ENCODE measurements around the gene OTOG.

OTOG gene

DNA sequence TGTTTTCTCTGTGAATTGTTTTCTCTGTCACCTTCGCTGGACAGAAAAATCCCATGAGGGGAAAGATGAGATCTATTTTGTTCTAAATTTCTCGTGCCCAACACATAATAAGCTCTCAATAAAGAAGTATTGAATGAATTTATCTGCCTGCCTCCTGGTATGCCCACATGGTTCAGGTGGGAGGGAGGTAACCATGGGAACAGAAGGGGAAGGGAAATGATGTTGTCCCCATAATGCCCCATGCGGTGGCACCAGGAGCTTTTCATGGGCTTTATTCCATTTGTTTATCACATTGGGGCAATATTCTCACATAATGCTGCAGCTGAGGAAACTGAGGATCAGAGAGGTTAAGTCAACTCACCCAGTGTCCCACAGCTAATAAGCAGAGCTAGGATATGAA lies 11.6 kb upstream of the OTOG start:
- Histone ChIP-seq H3K4me3 (ENCODE audit: low read depth, low read length) (no peak overlapping the region), H3K9me3 (ENCODE audit: control insufficient read depth, insufficient read depth, low read depth, low read length) (no peaks in the 10 kb centered on the region), H3K4me1 (ENCODE audit: control insufficient read depth, insufficient read depth, low read length) (no peaks in the 10 kb centered on the region), H3K36me3 (ENCODE audit: control insufficient read depth in 2 of 2, insufficient read depth in 1 of 2, low read length in 2 of 2) (no peaks in the 10 kb centered on the region), H3K27ac (ENCODE audit: extremely low read depth, low read depth, low read length) (no peak overlapping the region)
- ChIA-PET POLR2A (no interaction called here), CTCF (no interaction called here)
- TF ChIP-seq ZNF394 (tag by site-specific recombination; IDR thresholded peaks at IDR 0.05; ENCODE audit: borderline replicate concordance) (no peak), ZNF596 (tag by site-specific recombination; IDR thresholded peaks at IDR 0.05) (no peak), REPIN1 (tag by site-specific recombination; IDR thresholded peaks at IDR 0.05; ENCODE audit: low read depth) (no peak), ZNF184 (tag by site-specific recombination; IDR thresholded peaks at IDR 0.05) (no peak), ZNF174 (tag by site-specific recombination; IDR thresholded peaks at IDR 0.05) (no peak), ZNF747 (tag by site-specific recombination; IDR thresholded peaks at IDR 0.05) (no peak), ZNF639 (tag by site-specific recombination; IDR thresholded peaks at IDR 0.05) (no peak), HOXC10 (CRISPR knock-in tag; IDR thresholded peaks at IDR 0.05) (no peak), GLI2 (tag by site-specific recombination; IDR thresholded peaks at IDR 0.05; ENCODE audit: borderline replicate concordance, low read depth) (no peak)

DNA sequence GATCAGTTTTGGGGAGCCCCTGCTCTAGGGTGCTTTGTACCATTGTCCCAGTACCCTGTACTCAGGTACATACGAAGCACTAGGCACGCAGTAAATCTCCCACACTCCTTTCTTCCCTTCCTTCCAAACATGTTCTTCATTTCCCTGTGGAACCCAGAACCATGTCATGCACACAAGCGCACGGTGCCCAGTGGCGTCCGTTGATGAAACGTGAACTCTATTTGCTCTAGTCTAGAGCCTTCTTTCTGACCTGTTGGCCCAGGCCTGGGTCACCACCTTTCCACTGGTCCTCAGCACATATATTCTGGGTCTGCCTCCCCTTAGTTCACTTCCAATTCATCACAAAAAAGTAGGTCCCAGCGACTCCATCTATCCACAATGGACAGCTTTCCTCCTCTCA lies 9.8 kb upstream of the OTOG start:
- Histone ChIP-seq H3K9me3 (ENCODE audit: control insufficient read depth, insufficient read depth, low read depth, low read length) (no peaks in the 10 kb centered on the region), H3K36me3 (ENCODE audit: control insufficient read depth in 2 of 2, insufficient read depth in 1 of 2, low read length in 2 of 2) (no peaks in the 10 kb centered on the region), H3K27ac (ENCODE audit: extremely low read depth, low read depth, low read length) (no peak overlapping the region), H3K4me1 (ENCODE audit: control insufficient read depth, insufficient read depth, low read length) (no peaks in the 10 kb centered on the region), H3K4me3 (ENCODE audit: low read depth, low read length) (no peak overlapping the region)
- ChIA-PET POLR2A (interaction anchor here (1.1 kb wide), 1 partner anchor 10 kb away, joined by 3 read pairs; the partner anchor contains the start of gene OTOG), CTCF (interaction anchor here (3.1 kb wide), 1 partner anchor 9 kb away, joined by 17 read pairs; no protein-coding TSS in a partner anchor)
- TF ChIP-seq ZNF660 (tag by site-specific recombination; IDR thresholded peaks at IDR 0.05), result no peak
- no peak for TF ChIP-seq ZNF580 (tag by site-specific recombination; IDR thresholded peaks at IDR 0.05)
- TF ChIP-seq ZNF529 (tag by site-specific recombination; IDR thresholded peaks at IDR 0.05; ENCODE audit: insufficient replicate concordance), result no peak
- TF ChIP-seq ZNF302 (tag by site-specific recombination; IDR thresholded peaks at IDR 0.05; ENCODE audit: low read depth), result no peak
- TF ChIP-seq ZFP41 (tag by site-specific recombination; IDR thresholded peaks at IDR 0.05; ENCODE audit: borderline replicate concordance), result no peak
- TF ChIP-seq ZNF114 (tag by site-specific recombination; IDR thresholded peaks at IDR 0.05), result no peak
- TF ChIP-seq ZNF37A (tag by site-specific recombination; IDR thresholded peaks at IDR 0.05), result no peak
- no peak for TF ChIP-seq KLF8 (tag by site-specific recombination; IDR thresholded peaks at IDR 0.05)
- TF ChIP-seq MZF1 (tag by site-specific recombination; IDR thresholded peaks at IDR 0.05; ENCODE audit: borderline replicate concordance), result no peak
- no peak for TF ChIP-seq ZNF530 (tag by site-specific recombination; IDR thresholded peaks at IDR 0.05; ENCODE audit: low read depth)
- TF ChIP-seq GLIS1 (tag by site-specific recombination; IDR thresholded peaks at IDR 0.05), result no peak
- no peak for TF ChIP-seq ZNF404 (tag by site-specific recombination; IDR thresholded peaks at IDR 0.05)
- TF ChIP-seq ZNF16 (tag by site-specific recombination; IDR thresholded peaks at IDR 0.05; ENCODE audit: low read depth), result no peak
- TF ChIP-seq, protein P1, sequence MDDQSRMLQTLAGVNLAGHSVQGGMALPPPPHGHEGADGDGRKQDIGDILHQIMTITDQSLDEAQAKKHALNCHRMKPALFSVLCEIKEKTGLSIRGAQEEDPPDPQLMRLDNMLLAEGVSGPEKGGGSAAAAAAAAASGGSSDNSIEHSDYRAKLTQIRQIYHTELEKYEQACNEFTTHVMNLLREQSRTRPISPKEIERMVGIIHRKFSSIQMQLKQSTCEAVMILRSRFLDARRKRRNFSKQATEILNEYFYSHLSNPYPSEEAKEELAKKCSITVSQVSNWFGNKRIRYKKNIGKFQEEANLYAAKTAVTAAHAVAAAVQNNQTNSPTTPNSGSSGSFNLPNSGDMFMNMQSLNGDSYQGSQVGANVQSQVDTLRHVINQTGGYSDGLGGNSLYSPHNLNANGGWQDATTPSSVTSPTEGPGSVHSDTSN (CRISPR knock-in tag; IDR thresholded peaks at IDR 0.05), result no peak
- TF ChIP-seq SP3 (tag by site-specific recombination; IDR thresholded peaks at IDR 0.05), result no peak

Measured in HEK293 (cell line).